ENCODE results near the gene RHBDD1.

GRCh38 chr2:227013330-227013729, 177.5 kb downstream of the RHBDD1 start:
- TF ChIP-seq CTCF (IDR thresholded peaks at IDR 0.05) (no peak), EP300 (IDR thresholded peaks at IDR 0.05) (no peak), POLR2A (IDR thresholded peaks at IDR 0.05) (no peak)
